NB4 (cell line): ENCODE results near the gene SPRYD4.
"Not testable (repeated sequence)": the region's sequence is repeated elsewhere in the genome, so short reads cannot be mapped to it uniquely, and the experiment has no call there.

Experiments used
- MYC ChIP-seq: IDR thresholded peaks from 2 replicates; pipeline ENCODE4 v1.6.1; 2011; ENCODE audit warnings: low read depth, low read length
- TF ChIP-seq, protein P1 (sequence below): IDR thresholded peaks from one replicate; pipeline ENCODE4 v1.5.1; 2012; ENCODE audit warnings: low read depth, low read length
- TF ChIP-seq, protein P2 (sequence below): IDR thresholded peaks from 2 replicates; pipeline ENCODE4 v1.6.1; 2011; ENCODE audit warnings: low read depth, low read length

DNA sequence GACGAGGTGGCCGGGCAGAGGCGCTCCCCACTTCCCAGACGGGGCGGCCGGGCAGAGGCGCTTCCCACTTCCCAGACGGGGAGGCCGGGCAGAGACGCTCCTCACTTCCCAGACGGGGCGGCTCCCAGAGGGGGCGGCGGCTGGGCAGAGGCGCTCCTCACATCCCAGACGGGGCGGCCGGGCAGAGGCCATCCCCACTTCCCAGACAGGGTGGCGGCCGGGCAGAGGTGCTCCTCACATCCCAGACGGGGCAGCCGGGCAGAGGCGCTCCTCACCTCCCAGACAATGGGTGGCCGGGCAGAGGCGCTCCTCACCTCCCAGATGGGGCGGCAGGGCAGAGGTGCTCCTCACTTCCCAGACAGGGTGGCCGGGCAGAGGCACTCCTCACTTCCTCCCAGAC is 26.1 kb downstream of the SPRYD4 start:
- TF ChIP-seq, protein P1, sequence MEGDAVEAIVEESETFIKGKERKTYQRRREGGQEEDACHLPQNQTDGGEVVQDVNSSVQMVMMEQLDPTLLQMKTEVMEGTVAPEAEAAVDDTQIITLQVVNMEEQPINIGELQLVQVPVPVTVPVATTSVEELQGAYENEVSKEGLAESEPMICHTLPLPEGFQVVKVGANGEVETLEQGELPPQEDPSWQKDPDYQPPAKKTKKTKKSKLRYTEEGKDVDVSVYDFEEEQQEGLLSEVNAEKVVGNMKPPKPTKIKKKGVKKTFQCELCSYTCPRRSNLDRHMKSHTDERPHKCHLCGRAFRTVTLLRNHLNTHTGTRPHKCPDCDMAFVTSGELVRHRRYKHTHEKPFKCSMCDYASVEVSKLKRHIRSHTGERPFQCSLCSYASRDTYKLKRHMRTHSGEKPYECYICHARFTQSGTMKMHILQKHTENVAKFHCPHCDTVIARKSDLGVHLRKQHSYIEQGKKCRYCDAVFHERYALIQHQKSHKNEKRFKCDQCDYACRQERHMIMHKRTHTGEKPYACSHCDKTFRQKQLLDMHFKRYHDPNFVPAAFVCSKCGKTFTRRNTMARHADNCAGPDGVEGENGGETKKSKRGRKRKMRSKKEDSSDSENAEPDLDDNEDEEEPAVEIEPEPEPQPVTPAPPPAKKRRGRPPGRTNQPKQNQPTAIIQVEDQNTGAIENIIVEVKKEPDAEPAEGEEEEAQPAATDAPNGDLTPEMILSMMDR: not testable (repeated sequence)
- not testable (repeated sequence) for TF ChIP-seq MYC
- TF ChIP-seq, protein P2, sequence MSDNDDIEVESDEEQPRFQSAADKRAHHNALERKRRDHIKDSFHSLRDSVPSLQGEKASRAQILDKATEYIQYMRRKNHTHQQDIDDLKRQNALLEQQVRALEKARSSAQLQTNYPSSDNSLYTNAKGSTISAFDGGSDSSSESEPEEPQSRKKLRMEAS: not testable (repeated sequence)
